Thymus (tissue), 2 donors: Measurements from ENCODE around the gene KCNJ2. TPM values are rescaled to one million over a fixed set of nuclear protein-coding genes. Genes with fewer than 3 reads are reported as not detected.

Source experiments
- polyA plus RNA-seq: library from polyadenylated mRNA; stranded (reverse); fragments of 200-250 nt; gene quantifications from one replicate; pipeline ENCODE4 v1.2.3, GENCODE V29; 2013
- total RNA-seq: library from RNA; stranded (reverse); fragments of 120-200 nt; gene quantifications from one replicate; pipeline ENCODE4 v1.2.4, GENCODE V29; 2013
- donor health status: healthy.

Gene KCNJ2
- total and polyA plus RNA-seq, 2 donors = 3.1 to 5.3 TPM

Other genes starting within 250 kb of the KCNJ2 start
- gene KCNJ16, start 94.3 kb upstream of the KCNJ2 start, total RNA-seq = 0.05 TPM
- gene KCNJ16, start 94.3 kb upstream of the KCNJ2 start, polyA plus RNA-seq = 3.9 TPM